SK-N-SH (cell line): ENCODE measurements around the gene CPSF3.

Source experiments
- ELF1 ChIP-seq: IDR thresholded peaks from 2 replicates; pipeline ENCODE4 v1.4.0; 2012
- EP300 ChIP-seq, 2 experiments: IDR thresholded peaks; 2 replicates each; pipeline versions ENCODE4 v1.4.0 to v1.6.1; 2012; ENCODE audit warnings: borderline replicate concordance in 1 of 2, low read depth in 1 of 2, low read length in 1 of 2
- EZH2phosphoT487 ChIP-seq: fragments of 200-600 bp; sonication (generic); IDR thresholded peaks from 2 replicates; pipeline ENCODE4 v1.6.1; 2017; ENCODE audit warnings: low read depth, mixed run types, mild to moderate bottlenecking, antibody characterized with exemption, moderate library complexity, borderline replicate concordance
- NFIC ChIP-seq: IDR thresholded peaks from 2 replicates; pipeline ENCODE4 v1.4.0; 2012; ENCODE audit warnings: borderline replicate concordance
- NRF1 ChIP-seq: IDR thresholded peaks from 2 replicates; pipeline ENCODE4 v1.6.1; 2012; ENCODE audit warnings: low read depth, mild to moderate bottlenecking, low read length
- POLR2AphosphoS5 ChIP-seq: IDR thresholded peaks from 2 replicates; pipeline ENCODE4 v1.6.1; 2012; ENCODE audit warnings: low read depth, low read length
- RAD21 ChIP-seq: IDR thresholded peaks from 2 replicates; pipeline ENCODE4 v1.6.1; 2012; ENCODE audit warnings: mild to moderate bottlenecking, low read length
- TAF1 ChIP-seq: IDR thresholded peaks from 2 replicates; pipeline ENCODE4 v1.6.1; 2012; ENCODE audit warnings: low read depth, mild to moderate bottlenecking, low read length, moderate library complexity, borderline replicate concordance
- TEAD4 ChIP-seq: IDR thresholded peaks from 2 replicates; pipeline ENCODE4 v1.4.0; 2012; ENCODE audit warnings: mild to moderate bottlenecking, borderline replicate concordance; ENCODE audit not compliant: insufficient read depth
- TF ChIP-seq, protein P1 (sequence below): IDR thresholded peaks from 2 replicates; pipeline ENCODE4 v1.4.0; 2012; ENCODE audit warnings: low read depth, borderline replicate concordance
- TF ChIP-seq, protein P2 (sequence below): fragments of 200-600 bp; sonication (generic); IDR thresholded peaks from 2 replicates; pipeline ENCODE4 v1.6.1; 2017; ENCODE audit warnings: antibody characterized with exemption, mild to moderate bottlenecking, moderate library complexity

DNA sequence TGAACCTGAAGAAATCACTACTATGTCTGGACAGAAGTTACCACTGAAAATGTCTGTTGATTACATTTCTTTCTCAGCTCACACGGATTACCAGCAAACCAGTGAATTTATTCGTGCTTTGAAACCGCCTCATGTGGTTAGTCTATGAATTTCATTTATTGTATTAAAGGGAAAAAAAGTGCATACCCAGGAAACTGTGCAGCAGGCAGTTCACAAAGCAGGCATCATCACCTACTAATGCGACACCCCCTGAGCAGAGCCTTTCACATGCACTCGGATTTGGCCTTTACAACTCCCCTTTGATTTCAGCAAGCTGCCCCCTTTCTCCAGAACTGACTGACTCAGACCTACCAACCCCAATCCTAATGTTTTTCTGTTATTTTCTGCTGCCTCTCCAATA is 20.1 kb downstream of the CPSF3 start:
- TF ChIP-seq NRF1 (no peak), EZH2phosphoT487 (no peak), TAF1 (no peak), RAD21 (no peak), NFIC (no peak), POLR2AphosphoS5 (no peak), ELF1 (no peak), TEAD4 (no peak), EP300 (IDR thresholded peaks at IDR 0.05; ENCODE audit: borderline replicate concordance in 1 of 2, low read depth in 1 of 2, low read length in 1 of 2) (no peak)
- TF ChIP-seq, protein P1, sequence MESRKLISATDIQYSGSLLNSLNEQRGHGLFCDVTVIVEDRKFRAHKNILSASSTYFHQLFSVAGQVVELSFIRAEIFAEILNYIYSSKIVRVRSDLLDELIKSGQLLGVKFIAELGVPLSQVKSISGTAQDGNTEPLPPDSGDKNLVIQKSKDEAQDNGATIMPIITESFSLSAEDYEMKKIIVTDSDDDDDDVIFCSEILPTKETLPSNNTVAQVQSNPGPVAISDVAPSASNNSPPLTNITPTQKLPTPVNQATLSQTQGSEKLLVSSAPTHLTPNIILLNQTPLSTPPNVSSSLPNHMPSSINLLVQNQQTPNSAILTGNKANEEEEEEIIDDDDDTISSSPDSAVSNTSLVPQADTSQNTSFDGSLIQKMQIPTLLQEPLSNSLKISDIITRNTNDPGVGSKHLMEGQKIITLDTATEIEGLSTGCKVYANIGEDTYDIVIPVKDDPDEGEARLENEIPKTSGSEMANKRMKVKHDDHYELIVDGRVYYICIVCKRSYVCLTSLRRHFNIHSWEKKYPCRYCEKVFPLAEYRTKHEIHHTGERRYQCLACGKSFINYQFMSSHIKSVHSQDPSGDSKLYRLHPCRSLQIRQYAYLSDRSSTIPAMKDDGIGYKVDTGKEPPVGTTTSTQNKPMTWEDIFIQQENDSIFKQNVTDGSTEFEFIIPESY, result no peak
- TF ChIP-seq, protein P2, sequence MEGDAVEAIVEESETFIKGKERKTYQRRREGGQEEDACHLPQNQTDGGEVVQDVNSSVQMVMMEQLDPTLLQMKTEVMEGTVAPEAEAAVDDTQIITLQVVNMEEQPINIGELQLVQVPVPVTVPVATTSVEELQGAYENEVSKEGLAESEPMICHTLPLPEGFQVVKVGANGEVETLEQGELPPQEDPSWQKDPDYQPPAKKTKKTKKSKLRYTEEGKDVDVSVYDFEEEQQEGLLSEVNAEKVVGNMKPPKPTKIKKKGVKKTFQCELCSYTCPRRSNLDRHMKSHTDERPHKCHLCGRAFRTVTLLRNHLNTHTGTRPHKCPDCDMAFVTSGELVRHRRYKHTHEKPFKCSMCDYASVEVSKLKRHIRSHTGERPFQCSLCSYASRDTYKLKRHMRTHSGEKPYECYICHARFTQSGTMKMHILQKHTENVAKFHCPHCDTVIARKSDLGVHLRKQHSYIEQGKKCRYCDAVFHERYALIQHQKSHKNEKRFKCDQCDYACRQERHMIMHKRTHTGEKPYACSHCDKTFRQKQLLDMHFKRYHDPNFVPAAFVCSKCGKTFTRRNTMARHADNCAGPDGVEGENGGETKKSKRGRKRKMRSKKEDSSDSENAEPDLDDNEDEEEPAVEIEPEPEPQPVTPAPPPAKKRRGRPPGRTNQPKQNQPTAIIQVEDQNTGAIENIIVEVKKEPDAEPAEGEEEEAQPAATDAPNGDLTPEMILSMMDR, result no peak
